Breast epithelium (tissue), 3 donors: Measurements from ENCODE around the gene MUC2.

Source experiments
- CTCF ChIP-seq, 3 donors: fragments of 450-650 bp; IDR thresholded peaks; one replicate each; pipeline ENCODE4 v1.5.1; 2016 to 2017; ENCODE audit warnings: antibody characterized with exemption in 3 of 3, mild to moderate bottlenecking in 3 of 3, moderate library complexity in 3 of 3
- POLR2A ChIP-seq: fragments of 450-650 bp; IDR thresholded peaks from one replicate; pipeline ENCODE4 v1.6.1; 2016; ENCODE audit warnings: antibody characterized with exemption, mild to moderate bottlenecking, moderate library complexity

- no peak for TF ChIP-seq CTCF (IDR thresholded peaks at IDR 0.05)
- TF ChIP-seq POLR2A, result no peak
These were observed 2.9 kb downstream of the MUC2 start for GRCh38 chr11:1077417-1078119.
